PC-9 (cell line): Measurements from ENCODE around the gene QPCT. TPM values are rescaled to one million over a fixed set of nuclear protein-coding genes. Genes with fewer than 3 reads are reported as not detected.

Source experiments
- BruUV-seq: library from RNA; stranded (reverse); fragments of 400-500 nt; replicated peaks from 2 replicates; lab custom pipeline; 2021; lab: Mats Ljungman, UMichigan
- CTCF ChIA-PET: fragments of 300-600 bp; sonication (Branson Sonifier 250); formaldehyde crosslinking; loops from one replicate; lab custom pipeline; 2022; ENCODE audit warnings: antibody characterized with exemption; lab: Charles Lee
- POLR2A ChIA-PET: fragments of 300-600 bp; sonication (Branson Sonifier 250); formaldehyde crosslinking; loops from one replicate; lab custom pipeline; 2022; ENCODE audit warnings: antibody characterized with exemption; ENCODE audit not compliant: unreplicated experiment; lab: Charles Lee
- DNase-seq, 2 experiments: peaks; one replicate each; pipeline versions ENCODE4 v3.0.0 to v3.0.0-alpha.2; 2015 to 2022; ENCODE audit warnings: mixed read lengths in 1 of 2
- H2AFZ ChIP-seq: fragments of 200-600 bp; sonication (generic); 2 replicates; pipeline ENCODE4 v1.8.1; 2017; ENCODE audit warnings: antibody characterized with exemption
- H3F3A ChIP-seq: fragments of 200-600 bp; sonication (generic); 2 replicates; pipeline ENCODE4 v1.8.1; 2017; ENCODE audit warnings: antibody characterized with exemption, mild to moderate bottlenecking, low read depth; ENCODE audit not compliant: insufficient read depth
- H3K27ac ChIP-seq: fragments of 200-600 bp; sonication (generic); 2 replicates; pipeline ENCODE4 v1.6.1; 2016; ENCODE audit warnings: mixed run types
- H3K27me3 ChIP-seq: fragments of 200-600 bp; sonication (generic); 2 replicates; pipeline ENCODE4 v1.6.1; 2016; ENCODE audit warnings: low read depth, mixed run types; ENCODE audit not compliant: insufficient read depth
- H3K36me3 ChIP-seq: fragments of 200-600 bp; sonication (generic); 2 replicates; pipeline ENCODE4 v1.6.1; 2016; ENCODE audit warnings: low read depth, mixed run types
- H3K4me1 ChIP-seq: fragments of 200-600 bp; sonication (generic); replicated peaks from 2 replicates; pipeline ENCODE4 v1.6.1; 2016; ENCODE audit warnings: mixed run types; ENCODE audit not compliant: insufficient read depth
- H3K4me2 ChIP-seq: fragments of 200-600 bp; sonication (generic); 2 replicates; pipeline ENCODE4 v1.6.1; 2017; ENCODE audit warnings: mixed run types
- H3K4me3 ChIP-seq: fragments of 200-600 bp; sonication (generic); 2 replicates; pipeline ENCODE4 v1.6.1; 2016; ENCODE audit warnings: mixed run types
- H3K79me2 ChIP-seq: fragments of 200-600 bp; sonication (generic); 2 replicates; pipeline ENCODE4 v1.6.1; 2017; ENCODE audit warnings: low read depth, mixed run types
- H3K9me2 ChIP-seq: fragments of 200-600 bp; sonication (generic); 2 replicates; pipeline ENCODE4 v1.8.1; 2017; ENCODE audit warnings: mild to moderate bottlenecking; ENCODE audit not compliant: insufficient read depth
- H3K9me3 ChIP-seq: fragments of 200-600 bp; sonication (generic); 2 replicates; pipeline ENCODE4 v1.8.1; 2016; ENCODE audit warnings: low read depth; ENCODE audit not compliant: insufficient read depth
- H4K20me1 ChIP-seq: fragments of 200-600 bp; sonication (generic); 2 replicates; pipeline ENCODE4 v1.8.1; 2017; ENCODE audit not compliant: insufficient read depth
- CTCF ChIP-seq: fragments of 200-600 bp; sonication (generic); conservative IDR thresholded peaks from 2 replicates; pipeline ENCODE4 v1.6.1; 2017; ENCODE audit warnings: mixed run types, antibody characterized with exemption, mild to moderate bottlenecking, moderate library complexity
- EZH2 ChIP-seq: fragments of 200-600 bp; sonication (generic); IDR thresholded peaks from 2 replicates; pipeline ENCODE4 v1.8.0; 2017; ENCODE audit warnings: antibody characterized with exemption, low read depth
- intact Hi-C: fragments of 100-400 bp; cut with micrococcal nuclease; formaldehyde crosslinking; loops from one replicate; pipeline ENCODE4 v1.10.0; 2022; ENCODE audit not compliant: unreplicated experiment
- total RNA-seq: library from RNA; stranded (reverse); gene quantifications from 2 replicates; pipeline ENCODE4 v1.2.3, GENCODE V29; 2021

The QPCT gene
- total RNA-seq, 1 experiment from 2014 or later: 3.0 TPM

- Histone ChIP-seq H3K9me3 (no peaks in the 10 kb centered on the region), H4K20me1 (no peaks in the 10 kb centered on the region), H3K27ac (no peak overlapping the region), H3K4me2 (no peak overlapping the region), H3K4me1 (peaks cover 17% of the 10 kb centered on the region), H3K9me2 (no peaks in the 10 kb centered on the region), H3K4me3 (no peak overlapping the region), H3K27me3 (no peaks in the 10 kb centered on the region), H2AFZ (no peak overlapping the region), H3K79me2 (no peaks in the 10 kb centered on the region), H3F3A (no peaks in the 10 kb centered on the region), H3K36me3 (no peaks in the 10 kb centered on the region)
- DNase-seq: no peak
- POLR2A ChIA-PET: no interaction called here
- BruUV-seq: no TSS peak
- CTCF ChIA-PET: no interaction called here
- TF ChIP-seq CTCF: no peak
- TF ChIP-seq EZH2: no peak
- intact Hi-C loops: no loop called here
These were observed 19.9 kb downstream of the QPCT start for GRCh38 chr2:37364351-37364750.

- Histone ChIP-seq H2AFZ (no peak overlapping the region), H3K4me2 (no peak overlapping the region; the same call in 1 of the 2 replicates), H3K36me3 (no peaks in the 10 kb centered on the region), H3F3A (no peaks in the 10 kb centered on the region), H3K4me1 (peaks cover 17% of the 10 kb centered on the region), H3K79me2 (no peaks in the 10 kb centered on the region), H3K9me2 (no peaks in the 10 kb centered on the region), H3K4me3 (no peak overlapping the region), H3K27me3 (no peaks in the 10 kb centered on the region), H4K20me1 (no peaks in the 10 kb centered on the region), H3K9me3 (no peaks in the 10 kb centered on the region), H3K27ac (no peak overlapping the region)
- no TSS peak for BruUV-seq
- POLR2A ChIA-PET: no interaction called here
- TF ChIP-seq EZH2: no peak
- no peak for TF ChIP-seq CTCF
- intact Hi-C loops: no loop called here
- CTCF ChIA-PET: no interaction called here
- DNase-seq: peak; percentile 42 to 76
These were observed 21.2 kb downstream of the QPCT start for GRCh38 chr2:37365669-37366068.

- TF ChIP-seq CTCF: no peak
- H3K4me1 ChIP-seq: peaks cover 17% of the 10 kb centered on the region
- no peak for DNase-seq
- no peaks in the 10 kb centered on the region for H3K9me2 ChIP-seq
- no peaks in the 10 kb centered on the region for H3K27me3 ChIP-seq
- POLR2A ChIA-PET: no interaction called here
- no peak overlapping the region for H3K4me3 ChIP-seq
- no peaks in the 10 kb centered on the region for H3K79me2 ChIP-seq
- H3K27ac ChIP-seq: no peak overlapping the region
- no peaks in the 10 kb centered on the region for H3K9me3 ChIP-seq
- intact Hi-C loops: no loop called here
- no peaks in the 10 kb centered on the region for H3F3A ChIP-seq
- no peaks in the 10 kb centered on the region for H3K36me3 ChIP-seq
- H3K4me2 ChIP-seq: no peak overlapping the region
- H2AFZ ChIP-seq: no peak overlapping the region
- CTCF ChIA-PET: interaction anchor here (0.8 kb wide), 1 partner anchor 15 kb away, joined by 3 read pairs; no protein-coding TSS in a partner anchor
- no peaks in the 10 kb centered on the region for H4K20me1 ChIP-seq
- no TSS peak for BruUV-seq
These were observed 22.3 kb downstream of the QPCT start for GRCh38 chr2:37366773-37367172.
